ENCODE data around the gene ENTHD1. TPM values are rescaled to one million over a fixed set of nuclear protein-coding genes. Genes with fewer than 3 reads are reported as not detected.

The ENTHD1 gene
- total RNA-seq, 1 donor, result not detected

GRCh38 chr22:39722501-39722900 lies 171.1 kb downstream of the ENTHD1 start:
- peaks cover 7% of the 10 kb centered on the region for H3K27me3 ChIP-seq (ENCODE audit: insufficient read depth, low read length)
- TF ChIP-seq CTCF (IDR thresholded peaks at IDR 0.05; ENCODE audit: extremely low read depth, low read depth, low read length), result no peak
- no peak overlapping the region for H3K4me3 ChIP-seq (ENCODE audit: insufficient read depth, low read length)
- H3K79me2 ChIP-seq (ENCODE audit: insufficient read depth, low read length), result no peaks in the 10 kb centered on the region
- no peaks in the 10 kb centered on the region for H4K20me1 ChIP-seq (ENCODE audit: insufficient read depth, low read length)
- H3K36me3 ChIP-seq (ENCODE audit: insufficient read depth, low read length), result no peaks in the 10 kb centered on the region
- no peaks in the 10 kb centered on the region for H3K9me3 ChIP-seq (ENCODE audit: low read depth, low read length)
- no peaks in the 10 kb centered on the region for H3K4me1 ChIP-seq (ENCODE audit: insufficient read depth, low read length)
- no peak overlapping the region for H2AFZ ChIP-seq (ENCODE audit: low read length)
- H3K4me2 ChIP-seq (ENCODE audit: insufficient read depth, low read length), result no peak overlapping the region
- H3K27ac ChIP-seq (ENCODE audit: low read depth, low read length), result no peak overlapping the region
- peak; percentile 51 for DNase-seq (ENCODE audit: insufficient read length, low spot score, missing footprints)

DNA sequence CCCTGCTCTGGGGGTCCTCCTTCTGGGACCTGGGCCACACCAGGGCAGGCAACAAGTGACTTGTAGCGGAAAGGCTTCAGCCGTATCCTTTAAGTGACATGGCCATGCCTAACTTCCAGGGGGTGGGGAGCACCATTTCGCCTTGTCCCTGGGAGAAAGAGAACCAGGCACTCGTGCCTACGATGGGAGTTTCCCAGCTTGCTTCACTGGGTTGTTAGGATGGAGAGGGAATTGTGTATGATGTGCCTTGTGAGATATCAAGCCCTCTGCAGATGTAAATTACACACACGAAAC lies 171.6 kb downstream of the ENTHD1 start:
- Histone ChIP-seq H3K79me2 (ENCODE audit: insufficient read depth, low read length) (no peaks in the 10 kb centered on the region), H4K20me1 (ENCODE audit: insufficient read depth, low read length) (no peaks in the 10 kb centered on the region), H3K4me2 (ENCODE audit: insufficient read depth, low read length) (no peak overlapping the region), H3K4me3 (ENCODE audit: insufficient read depth, low read length) (no peak overlapping the region), H3K4me1 (ENCODE audit: insufficient read depth, low read length) (no peaks in the 10 kb centered on the region), H3K36me3 (ENCODE audit: insufficient read depth, low read length) (no peaks in the 10 kb centered on the region), H3K27me3 (ENCODE audit: insufficient read depth, low read length) (peaks cover 7% of the 10 kb centered on the region), H2AFZ (ENCODE audit: low read length) (no peak overlapping the region), H3K27ac (ENCODE audit: low read depth, low read length) (no peak overlapping the region), H3K9me3 (ENCODE audit: low read depth, low read length) (no peaks in the 10 kb centered on the region)
- TF ChIP-seq CTCF (IDR thresholded peaks at IDR 0.05; ENCODE audit: extremely low read depth, low read depth, low read length), result no peak
- no peak for DNase-seq (ENCODE audit: insufficient read length, low spot score, missing footprints)

DNA sequence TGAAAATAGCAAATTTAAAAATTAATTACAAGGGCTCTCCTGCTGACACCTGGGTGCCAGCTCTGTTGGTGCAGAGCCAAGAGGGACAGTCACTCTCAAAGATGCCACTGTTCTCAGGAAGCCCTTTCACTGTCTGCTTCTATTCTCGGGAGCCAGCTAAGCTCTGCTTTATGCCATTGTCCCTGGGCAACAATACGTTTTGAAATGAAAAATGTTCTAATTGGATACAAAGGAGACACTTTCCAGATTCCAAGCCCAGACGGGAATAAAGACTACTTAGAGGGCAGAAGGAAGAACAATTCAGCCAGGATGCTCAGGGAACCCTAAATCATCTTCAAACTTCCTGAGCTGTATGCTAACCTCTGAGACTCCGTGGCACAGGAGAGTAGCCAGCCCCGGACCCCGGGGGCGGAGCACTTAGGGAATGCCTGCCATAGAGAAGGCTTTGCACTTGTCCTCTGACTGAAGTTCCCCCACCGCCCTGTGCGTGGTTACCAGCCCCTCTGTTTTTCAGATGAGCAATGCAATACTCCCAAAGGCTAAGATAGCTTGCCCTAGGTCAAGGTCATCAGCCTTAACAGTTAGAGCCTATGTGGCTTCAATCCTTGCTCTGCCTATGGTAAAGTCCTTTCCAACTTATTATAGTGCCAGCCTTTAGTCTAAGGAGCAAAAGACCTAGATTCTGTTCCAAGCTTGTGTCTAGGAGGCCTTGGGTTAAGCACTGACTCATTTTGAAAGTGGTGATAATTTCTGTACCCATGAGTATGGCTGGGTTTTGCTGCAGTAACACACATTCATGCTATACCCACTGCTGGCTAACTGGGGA lies 172.1 kb downstream of the ENTHD1 start:
- Histone ChIP-seq H3K36me3 (ENCODE audit: insufficient read depth, low read length) (no peaks in the 10 kb centered on the region), H2AFZ (ENCODE audit: low read length) (no peak overlapping the region), H3K27me3 (ENCODE audit: insufficient read depth, low read length) (peaks cover 5% of the 10 kb centered on the region), H3K4me1 (ENCODE audit: insufficient read depth, low read length) (no peaks in the 10 kb centered on the region), H3K4me2 (ENCODE audit: insufficient read depth, low read length) (no peak overlapping the region), H3K27ac (ENCODE audit: low read depth, low read length) (no peak overlapping the region), H4K20me1 (ENCODE audit: insufficient read depth, low read length) (no peaks in the 10 kb centered on the region), H3K4me3 (ENCODE audit: insufficient read depth, low read length) (no peak overlapping the region), H3K9me3 (ENCODE audit: low read depth, low read length) (no peaks in the 10 kb centered on the region), H3K79me2 (ENCODE audit: insufficient read depth, low read length) (no peaks in the 10 kb centered on the region)
- TF ChIP-seq CTCF (IDR thresholded peaks at IDR 0.05; ENCODE audit: extremely low read depth, low read depth, low read length), result no peak
- peak; percentile 74 for DNase-seq (ENCODE audit: insufficient read length, low spot score, missing footprints)

DNA sequence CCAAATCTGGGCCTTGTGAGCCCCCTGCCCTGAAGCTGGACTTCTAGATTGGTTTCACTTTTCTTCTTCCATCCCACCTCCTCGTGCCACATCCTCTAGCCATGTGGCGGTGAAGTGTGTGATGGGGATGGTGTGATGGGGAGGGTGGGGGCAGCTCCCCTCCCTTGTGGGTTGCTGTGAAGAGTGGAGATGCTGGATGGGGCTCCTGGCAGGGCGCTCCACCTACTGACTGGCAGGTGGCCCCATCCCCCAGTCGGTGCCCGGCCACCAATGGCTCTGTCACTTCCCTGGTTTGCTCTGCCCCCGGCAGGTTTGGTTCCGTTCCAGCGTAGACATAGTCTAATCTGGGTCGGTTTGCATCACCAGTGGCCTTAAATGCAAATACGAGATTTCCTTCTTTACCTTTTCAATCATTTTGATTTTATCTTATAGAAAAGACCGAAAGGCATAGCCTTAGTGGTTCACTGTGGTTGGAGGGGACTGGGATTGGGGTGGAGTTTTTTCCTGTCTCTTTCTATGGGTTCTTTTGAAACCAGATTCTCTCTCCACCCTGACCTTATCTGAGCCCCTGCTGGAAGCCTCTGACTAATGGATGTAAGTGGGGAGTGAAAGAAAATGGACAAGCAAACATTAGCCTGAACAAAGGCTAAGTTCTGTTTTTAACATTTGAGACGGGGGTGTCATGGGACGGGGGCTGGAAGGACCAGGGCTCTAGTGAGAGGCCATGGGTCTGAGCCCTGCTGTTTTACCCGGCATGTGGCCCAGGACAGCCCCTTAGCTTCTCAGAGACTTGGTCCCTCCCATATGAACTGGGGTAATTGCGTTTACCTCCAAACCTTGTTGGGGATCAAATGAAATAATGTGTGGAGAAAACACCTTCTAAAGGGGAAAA lies 173.8 kb downstream of the ENTHD1 start:
- Histone ChIP-seq H3K36me3 (ENCODE audit: insufficient read depth, low read length) (no peaks in the 10 kb centered on the region), H3K9me3 (ENCODE audit: low read depth, low read length) (no peaks in the 10 kb centered on the region), H3K4me2 (ENCODE audit: insufficient read depth, low read length) (no peak overlapping the region), H3K27ac (ENCODE audit: low read depth, low read length) (no peak overlapping the region), H3K4me1 (ENCODE audit: insufficient read depth, low read length) (no peaks in the 10 kb centered on the region), H4K20me1 (ENCODE audit: insufficient read depth, low read length) (no peaks in the 10 kb centered on the region), H2AFZ (ENCODE audit: low read length) (no peak overlapping the region), H3K79me2 (ENCODE audit: insufficient read depth, low read length) (no peaks in the 10 kb centered on the region), H3K4me3 (ENCODE audit: insufficient read depth, low read length) (no peak overlapping the region), H3K27me3 (ENCODE audit: insufficient read depth, low read length) (peaks cover 5% of the 10 kb centered on the region)
- DNase-seq (ENCODE audit: insufficient read length, low spot score, missing footprints), result peak; percentile 76
- TF ChIP-seq CTCF (IDR thresholded peaks at IDR 0.05; ENCODE audit: extremely low read depth, low read depth, low read length), result no peak
